PC-3 (cell line): ENCODE data around the gene MARK3. TPM values are rescaled to one million over a fixed set of nuclear protein-coding genes. Genes with fewer than 3 reads are reported as not detected.
"Not testable (repeated sequence)": the region's sequence is repeated elsewhere in the genome, so short reads cannot be mapped to it uniquely, and the experiment has no call there.

Source experiments
- ATAC-seq: fragments of 200-7000 bp; cut with Tn5 transposase; 2 replicates; pipeline ENCODE4 v1.9.1; 2020; ENCODE audit warnings: mild to moderate bottlenecking, moderate library complexity
- BruUV-seq: library from RNA; stranded (reverse); fragments of 400-500 nt; replicated peaks from 2 replicates; lab custom pipeline; 2021; lab: Mats Ljungman, UMichigan
- CTCF ChIA-PET: fragments of 300-600 bp; sonication (Branson Sonifier 250); formaldehyde crosslinking; loops from one replicate; lab custom pipeline; 2022; ENCODE audit warnings: antibody characterized with exemption; lab: Charles Lee
- POLR2A ChIA-PET: fragments of 300-600 bp; sonication (Branson Sonifier 250); formaldehyde crosslinking; loops from one replicate; lab custom pipeline; 2022; ENCODE audit warnings: antibody characterized with exemption; ENCODE audit not compliant: unreplicated experiment; lab: Charles Lee
- DNase-seq: peaks from one replicate; pipeline ENCODE4 v3.0.0-alpha.2; 2015
- H2AFZ ChIP-seq: fragments of 300-600 bp; sonication (generic); 2 replicates; pipeline ENCODE4 v1.6.0; 2016; ENCODE audit warnings: antibody characterized with exemption, low read length
- H3F3A ChIP-seq: fragments of 300-600 bp; sonication (generic); one replicate; pipeline ENCODE4 v1.6.0; 2017; ENCODE audit warnings: antibody characterized with exemption, low read length, control low read depth, mild to moderate bottlenecking; ENCODE audit not compliant: unreplicated experiment
- H3K27ac ChIP-seq: fragments of 300-600 bp; sonication (generic); 2 replicates; pipeline ENCODE4 v1.5.1; 2016; ENCODE audit warnings: mild to moderate bottlenecking, low read length
- H3K27me3 ChIP-seq: fragments of 300-600 bp; sonication (generic); 2 replicates; pipeline ENCODE4 v1.6.1; 2016; ENCODE audit warnings: low read length, mixed read lengths
- H3K36me3 ChIP-seq: fragments of 300-600 bp; sonication (generic); 2 replicates; pipeline ENCODE4 v1.6.1; 2016; ENCODE audit warnings: low read depth, mixed run types, low read length, mixed read lengths
- H3K4me1 ChIP-seq: fragments of 300-600 bp; sonication (generic); 2 replicates; pipeline ENCODE4 v1.5.1; 2016; ENCODE audit warnings: low read length; ENCODE audit not compliant: insufficient read depth
- H3K4me2 ChIP-seq: fragments of 300-600 bp; sonication (generic); 2 replicates; pipeline ENCODE4 v1.6.0; 2016; ENCODE audit warnings: low read length
- H3K4me3 ChIP-seq: fragments of 300-600 bp; sonication (generic); 2 replicates; pipeline ENCODE4 v1.5.1; 2016; ENCODE audit warnings: mild to moderate bottlenecking, low read length, mixed read lengths
- H3K79me2 ChIP-seq: fragments of 300-600 bp; sonication (generic); 2 replicates; pipeline ENCODE4 v1.6.1; 2017; ENCODE audit warnings: low read length, mixed read lengths
- H3K9ac ChIP-seq: fragments of 300-600 bp; sonication (generic); 2 replicates; pipeline ENCODE4 v1.6.0; 2016; ENCODE audit warnings: mild to moderate bottlenecking, low read length
- H3K9me2 ChIP-seq: fragments of 300-600 bp; sonication (generic); replicated peaks from 2 replicates; pipeline ENCODE4 v1.6.1; 2016; ENCODE audit warnings: mixed run types, low read length, mixed read lengths
- H3K9me3 ChIP-seq: fragments of 300-600 bp; sonication (generic); 2 replicates; pipeline ENCODE4 v1.6.1; 2016; ENCODE audit warnings: low read length, mixed read lengths
- H4K20me1 ChIP-seq: fragments of 300-600 bp; sonication (generic); 2 replicates; pipeline ENCODE4 v1.6.1; 2016; ENCODE audit warnings: low read length, mixed read lengths
- CTCF ChIP-seq: fragments of 300-600 bp; sonication (generic); conservative IDR thresholded peaks from 2 replicates; pipeline ENCODE4 v1.5.1; 2017; ENCODE audit warnings: antibody characterized with exemption, low read depth, mild to moderate bottlenecking, low read length
- EZH2 ChIP-seq: fragments of 300-600 bp; sonication (generic); IDR thresholded peaks from one replicate; pipeline ENCODE4 v1.6.1; 2017; ENCODE audit warnings: antibody characterized with exemption, mild to moderate bottlenecking, low read length; ENCODE audit not compliant: unreplicated experiment
- EZH2phosphoT487 ChIP-seq: fragments of 300-600 bp; sonication (generic); IDR thresholded peaks from 2 replicates; pipeline ENCODE4 v1.6.1; 2018; ENCODE audit warnings: mild to moderate bottlenecking, antibody characterized with exemption, low read length, borderline replicate concordance
- intact Hi-C: fragments of 100-400 bp; cut with micrococcal nuclease; formaldehyde crosslinking; loops from 2 replicates; pipeline ENCODE4 v1.9.0; 2023
- total RNA-seq: library from RNA; depleted of rRNA; stranded (reverse); fragments of >200 nt; gene quantifications from 2 replicates; pipeline ENCODE4 v1.2.3, GENCODE V29; 2014

The MARK3 gene
- total RNA-seq, 1 experiment from 2014 or later = 69.9 TPM

- Histone ChIP-seq H3K4me2 (no peak overlapping the region), H3K9me2 (no peaks in the 10 kb centered on the region), H3K4me1 (peaks cover 16% of the 10 kb centered on the region), H3K4me3 (no peak overlapping the region), H3F3A (no peaks in the 10 kb centered on the region), H3K79me2 (peaks cover 9% of the 10 kb centered on the region), H3K9me3 (no peaks in the 10 kb centered on the region), H3K9ac (no peak overlapping the region), H3K27me3 (no peaks in the 10 kb centered on the region), H3K27ac (no peak overlapping the region), H2AFZ (no peak overlapping the region), H4K20me1 (peaks cover 7% of the 10 kb centered on the region; the same call in 1 of the 2 replicates), H3K36me3 (no peaks in the 10 kb centered on the region)
- BruUV-seq = TSS peak; percentile 26
- CTCF ChIA-PET = no interaction called here
- no peak for TF ChIP-seq EZH2
- TF ChIP-seq CTCF = no peak
- TF ChIP-seq EZH2phosphoT487 = no peak
- DNase-seq = no peak
- ATAC-seq = no peak
- intact Hi-C loops = no loop called here
- POLR2A ChIA-PET = no interaction called here
These were observed 138.3 kb downstream of the MARK3 start for GRCh38 chr14:103523575-103523954.

GRCh38 chr14:103524002-103524935, 139.1 kb downstream of the MARK3 start:
- H3K9ac ChIP-seq = no peak overlapping the region
- no peak overlapping the region for H3K4me3 ChIP-seq
- peaks cover 13% of the 10 kb centered on the region for H3K79me2 ChIP-seq
- H3K27ac ChIP-seq = no peak overlapping the region
- no peaks in the 10 kb centered on the region for H3K27me3 ChIP-seq
- no TSS peak for BruUV-seq
- TF ChIP-seq EZH2phosphoT487 (no peak), CTCF (0 out of 2 replicates have a peak, but pooled peaks have one; percentile 14), EZH2 (no peak)
- no peaks in the 10 kb centered on the region for H3K9me2 ChIP-seq
- ChIA-PET CTCF (no interaction called here), POLR2A (no interaction called here)
- H3F3A ChIP-seq = no peaks in the 10 kb centered on the region
- H3K36me3 ChIP-seq = no peaks in the 10 kb centered on the region
- intact Hi-C loops = no loop called here
- ATAC-seq = no peak
- H4K20me1 ChIP-seq = peaks cover 7% of the 10 kb centered on the region; the same call in 1 of the 2 replicates
- H3K4me1 ChIP-seq = peaks cover 18% of the 10 kb centered on the region
- H3K9me3 ChIP-seq = no peaks in the 10 kb centered on the region
- DNase-seq = no peak
- no peak overlapping the region for H2AFZ ChIP-seq
- no peak overlapping the region for H3K4me2 ChIP-seq

GRCh38 chr14:103525430-103526246, 140.4 kb downstream of the MARK3 start:
- POLR2A ChIA-PET, H3K36me3 ChIP-seq, BruUV-seq, H3K27me3 ChIP-seq, H3K4me2 ChIP-seq, H3K4me3 ChIP-seq, H4K20me1 ChIP-seq, H3K27ac ChIP-seq, H3K9me3 ChIP-seq, H3K9me2 ChIP-seq, DNase-seq, ATAC-seq, H3F3A ChIP-seq, intact Hi-C loops, CTCF ChIA-PET, H2AFZ ChIP-seq, H3K9ac ChIP-seq: not testable (repeated sequence)
- Histone ChIP-seq H3K79me2 (peaks cover 27% of the 10 kb centered on the region), H3K4me1 (peaks cover 22% of the 10 kb centered on the region)
